Hematopoietic multipotent progenitor cell treated with erythropoietin and hydrocortisone succinate and interleukin-3 and kit ligand, for 17 days (in vitro differentiated cells): ENCODE measurements around the gene PHF1.

Experiments used
- DNase-seq: peaks from one replicate; pipeline ENCODE4 v3.0.0-alpha.2; 2015; ENCODE audit warnings: low spot score

Gene PHF1

GRCh38 chr6:33454009-33454946 lies 43.5 kb downstream of the PHF1 start, which contains the start of gene ZBTB9:
TSS of gene ZBTB9 (plus strand) at chr6:33454576. CDS start at chr6:33455101, 525 bp downstream.
- DNase-seq, result peak; percentile 98

- DNase-seq, result no peak
Observed at GRCh38 chr6:33455051-33455450, 44.2 kb downstream of the PHF1 start.

- no peak for DNase-seq
Observed at GRCh38 chr6:33456156-33456555, 45.3 kb downstream of the PHF1 start.

GRCh38 chr6:33458676-33459075 lies 47.9 kb downstream of the PHF1 start:
- DNase-seq, result no peak

GRCh38 chr6:33459226-33459625 lies 48.4 kb downstream of the PHF1 start:
- no peak for DNase-seq
